ENCODE data around the gene PRG3.
"Not testable (repeated sequence)": the region's sequence is repeated elsewhere in the genome, so short reads cannot be mapped to it uniquely, and the experiment has no call there.

The PRG3 gene

GRCh38 chr11:57390535-57390934 is 9.6 kb upstream of the PRG3 start, which contains the start of gene PRG2:
TSS of gene PRG2 (minus strand) at chr11:57390650. CDS start at chr11:57389944, 706 bp downstream.
- no peak for DNase-seq (ENCODE audit: low read depth, low spot score)

GRCh38 chr11:57387289-57388030 is 6.5 kb upstream of the PRG3 start:
- DNase-seq (ENCODE audit: low read depth, low spot score) = no peak

- DNase-seq (ENCODE audit: low read depth, low spot score) = no peak
Measured at GRCh38 chr11:57386178-57386940, 5.4 kb upstream of the PRG3 start.

GRCh38 chr11:57379732-57380131 is 1.2 kb downstream of the PRG3 start:
- DNase-seq (ENCODE audit: low read depth, low spot score) = peak; percentile 77

GRCh38 chr11:57378186-57378585 is 2.8 kb downstream of the PRG3 start:
- DNase-seq (ENCODE audit: low read depth, low spot score) = no peak

- no peak for DNase-seq (ENCODE audit: low read depth, low spot score)
Measured at GRCh38 chr11:57377107-57377506, 3.8 kb downstream of the PRG3 start.

- no peak for DNase-seq (ENCODE audit: low read depth, low spot score)
Measured at GRCh38 chr11:57376095-57377090, 4.6 kb downstream of the PRG3 start.

- no peak for DNase-seq (ENCODE audit: low read depth, low spot score)
Measured at GRCh38 chr11:57375490-57375889, 5.5 kb downstream of the PRG3 start.

GRCh38 chr11:57374966-57375365 is 6.0 kb downstream of the PRG3 start:
- no peak for DNase-seq (ENCODE audit: low read depth, low spot score)

GRCh38 chr11:57373146-57373545 is 7.8 kb downstream of the PRG3 start:
- DNase-seq (ENCODE audit: low read depth, low spot score) = no peak

GRCh38 chr11:57370941-57371340 is 10.0 kb downstream of the PRG3 start:
- no peak for DNase-seq (ENCODE audit: low read depth, low spot score)

GRCh38 chr11:57370251-57370650 is 10.7 kb downstream of the PRG3 start:
- DNase-seq (ENCODE audit: low read depth, low spot score) = no peak

- DNase-seq (ENCODE audit: low read depth, low spot score) = no peak
Measured at GRCh38 chr11:57368845-57369232, 12.1 kb downstream of the PRG3 start.

GRCh38 chr11:57368106-57368844 is 12.7 kb downstream of the PRG3 start:
- DNase-seq (ENCODE audit: low read depth, low spot score) = no peak

GRCh38 chr11:57364851-57365660 is 15.9 kb downstream of the PRG3 start:
- DNase-seq (ENCODE audit: low read depth, low spot score) = peak; percentile 83

GRCh38 chr11:57363131-57364080 is 17.5 kb downstream of the PRG3 start:
- no peak for DNase-seq (ENCODE audit: low read depth, low spot score)

GRCh38 chr11:57361926-57362325 is 19.0 kb downstream of the PRG3 start:
- DNase-seq (ENCODE audit: low read depth, low spot score) = no peak

- DNase-seq (ENCODE audit: low read depth, low spot score) = not testable (repeated sequence)
Measured at GRCh38 chr11:57361420-57361819, 19.5 kb downstream of the PRG3 start.

GRCh38 chr11:57360991-57361390 is 20.0 kb downstream of the PRG3 start:
- no peak for DNase-seq (ENCODE audit: low read depth, low spot score)
